Stomach (tissue), 4 donors: ENCODE results near the gene GFER.
A peak's percentile ranks its signal among the peaks of the same experiment; 100 is the strongest.

Experiments used
- EP300 ChIP-seq: sonication (generic); formaldehyde crosslinking; IDR thresholded peaks from one replicate; pipeline ENCODE4 v1.6.1; 2017; ENCODE audit warnings: antibody characterized with exemption
- POLR2A ChIP-seq, 4 donors: fragments of 450-650 bp; IDR thresholded peaks; one replicate each; pipeline ENCODE4 v1.6.1; 2016; ENCODE audit warnings: antibody characterized with exemption in 4 of 4, control low read depth in 2 of 4, mild to moderate bottlenecking in 1 of 4, moderate library complexity in 1 of 4
- POLR2AphosphoS5 ChIP-seq, 3 donors: sonication (generic); formaldehyde crosslinking; IDR thresholded peaks; one replicate each; pipeline ENCODE4 v1.6.1; 2016; ENCODE audit warnings: antibody characterized with exemption in 3 of 3
- TF ChIP-seq, protein P1 (sequence below), 7 experiments: fragments of 450-650 bp in 4 of 7; fragments of 200-600 bp in 3 of 7; sonication (generic) in 3 of 7; IDR thresholded peaks; one replicate each; pipeline ENCODE4 v1.5.1; 2016 to 2019; ENCODE audit warnings: antibody characterized with exemption in 7 of 7, control low read depth in 2 of 7, mild to moderate bottlenecking in 1 of 7

DNA sequence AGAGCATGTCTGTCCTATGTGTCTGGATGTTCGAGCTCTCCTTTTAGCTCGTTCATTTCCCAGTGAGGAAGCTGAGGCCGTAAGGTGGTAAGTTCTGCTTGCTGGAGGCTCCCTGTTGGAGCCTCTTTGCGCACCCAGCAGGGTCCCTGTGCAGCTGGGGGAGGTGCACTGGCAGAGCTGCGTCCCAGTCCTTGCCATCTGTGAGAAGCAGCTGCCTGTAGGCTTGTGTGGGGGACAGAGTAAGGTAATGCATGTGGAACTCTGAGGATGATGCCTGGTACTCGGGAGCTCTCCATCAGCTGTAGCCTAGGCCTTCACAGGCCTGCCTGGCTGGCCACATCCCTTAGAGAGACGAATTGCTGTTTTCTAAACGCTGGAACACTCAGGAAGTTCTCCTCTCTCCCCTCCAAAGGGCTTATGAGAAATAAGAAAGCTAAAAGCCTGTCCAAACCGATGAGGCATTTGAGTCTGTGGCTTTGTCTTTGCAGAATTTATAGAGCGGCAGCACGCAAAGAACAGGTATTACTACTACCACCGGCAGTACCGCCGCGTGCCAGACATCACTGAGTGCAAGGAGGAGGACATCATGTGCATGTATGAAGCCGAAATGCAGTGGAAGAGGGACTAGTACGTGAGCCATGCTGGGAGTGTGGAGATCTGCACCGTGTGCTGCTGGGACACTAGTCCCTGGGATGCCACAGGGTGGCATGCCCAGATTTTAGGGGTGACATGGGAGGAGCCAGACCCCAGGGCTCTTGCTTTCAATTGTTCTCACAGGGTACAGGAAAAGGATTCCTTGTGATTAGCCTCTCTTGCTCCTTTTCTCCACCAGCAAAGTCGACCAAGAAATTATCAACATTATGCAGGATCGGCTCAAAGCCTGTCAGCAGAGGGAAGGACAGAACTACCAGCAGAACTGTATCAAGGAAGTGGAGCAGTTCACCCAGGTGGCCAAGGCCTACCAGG lies 23.0 kb upstream of the GFER start:
- TF ChIP-seq, protein P1, sequence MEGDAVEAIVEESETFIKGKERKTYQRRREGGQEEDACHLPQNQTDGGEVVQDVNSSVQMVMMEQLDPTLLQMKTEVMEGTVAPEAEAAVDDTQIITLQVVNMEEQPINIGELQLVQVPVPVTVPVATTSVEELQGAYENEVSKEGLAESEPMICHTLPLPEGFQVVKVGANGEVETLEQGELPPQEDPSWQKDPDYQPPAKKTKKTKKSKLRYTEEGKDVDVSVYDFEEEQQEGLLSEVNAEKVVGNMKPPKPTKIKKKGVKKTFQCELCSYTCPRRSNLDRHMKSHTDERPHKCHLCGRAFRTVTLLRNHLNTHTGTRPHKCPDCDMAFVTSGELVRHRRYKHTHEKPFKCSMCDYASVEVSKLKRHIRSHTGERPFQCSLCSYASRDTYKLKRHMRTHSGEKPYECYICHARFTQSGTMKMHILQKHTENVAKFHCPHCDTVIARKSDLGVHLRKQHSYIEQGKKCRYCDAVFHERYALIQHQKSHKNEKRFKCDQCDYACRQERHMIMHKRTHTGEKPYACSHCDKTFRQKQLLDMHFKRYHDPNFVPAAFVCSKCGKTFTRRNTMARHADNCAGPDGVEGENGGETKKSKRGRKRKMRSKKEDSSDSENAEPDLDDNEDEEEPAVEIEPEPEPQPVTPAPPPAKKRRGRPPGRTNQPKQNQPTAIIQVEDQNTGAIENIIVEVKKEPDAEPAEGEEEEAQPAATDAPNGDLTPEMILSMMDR (IDR thresholded peaks at IDR 0.05), result no peak
- TF ChIP-seq POLR2AphosphoS5 (IDR thresholded peaks at IDR 0.05), result peak in 1 of 3 donors; percentile 60
- TF ChIP-seq POLR2A (IDR thresholded peaks at IDR 0.05), result no peak
- no peak for TF ChIP-seq EP300
